HepG2 (cell line): ENCODE data around the gene THBS4. TPM values are rescaled to one million over a fixed set of nuclear protein-coding genes. Genes with fewer than 3 reads are reported as not detected.

Experiments used
- ATF7 ChIP-seq, 2 experiments: fragments of 450-650 bp in 1 of 2; sonication (generic) in 1 of 2; formaldehyde crosslinking in 1 of 2; IDR thresholded peaks; 2 replicates each; pipeline versions ENCODE4 v1.4.0 to v1.6.1; 2016 to 2020; ENCODE audit warnings: antibody characterized with exemption in 1 of 2, mild to moderate bottlenecking in 1 of 2, missing genetic modification reagents in 1 of 2
- DMAP1 ChIP-seq: IDR thresholded peaks from 2 replicates; pipeline ENCODE4 v1.6.1; 2016
- ISL2 ChIP-seq: sonication (generic); formaldehyde crosslinking; IDR thresholded peaks from 2 replicates; pipeline ENCODE4 v1.5.0; 2020; ENCODE audit warnings: missing genetic modification reagents
- MIXL1 ChIP-seq: IDR thresholded peaks from 2 replicates; pipeline ENCODE4 v1.6.1; 2016
- NCOA2 ChIP-seq: sonication (generic); formaldehyde crosslinking; IDR thresholded peaks from 2 replicates; pipeline ENCODE4 v1.8.0; 2022; ENCODE audit warnings: inconsistent platforms
- PAX8 ChIP-seq: sonication (generic); formaldehyde crosslinking; IDR thresholded peaks from 2 replicates; pipeline ENCODE4 v1.8.0; 2022; ENCODE audit warnings: mild to moderate bottlenecking, missing genetic modification reagents, borderline replicate concordance
- RAD21 ChIP-seq: fragments of 450-650 bp; formaldehyde crosslinking; IDR thresholded peaks from 2 replicates; pipeline ENCODE4 v1.5.0; 2020; ENCODE audit warnings: mild to moderate bottlenecking
- THAP11 ChIP-seq: IDR thresholded peaks from 2 replicates; pipeline ENCODE4 v1.6.1; 2016; ENCODE audit warnings: missing biosample characterization, missing genetic modification reagents
- ZFP1 ChIP-seq: IDR thresholded peaks from 2 replicates; pipeline ENCODE4 v1.6.1; 2016
- ZFP36L1 ChIP-seq: sonication (generic); formaldehyde crosslinking; IDR thresholded peaks from 2 replicates; pipeline ENCODE4 v1.8.0; 2022; ENCODE audit warnings: mild to moderate bottlenecking, missing genetic modification reagents, moderate library complexity
- ZMYM4 ChIP-seq: sonication (generic); formaldehyde crosslinking; IDR thresholded peaks from 2 replicates; pipeline ENCODE4 v1.8.1; 2023; ENCODE audit warnings: mild to moderate bottlenecking, missing genetic modification reagents
- ZNF331 ChIP-seq: sonication (generic); formaldehyde crosslinking; IDR thresholded peaks from 2 replicates; pipeline ENCODE4 v1.4.0; 2020; ENCODE audit warnings: missing genetic modification reagents
- ZNF556 ChIP-seq: sonication (generic); formaldehyde crosslinking; IDR thresholded peaks from 2 replicates; pipeline ENCODE4 v1.4.0; 2020; ENCODE audit warnings: mild to moderate bottlenecking, missing genetic modification reagents, borderline replicate concordance
- polyA plus RNA-seq, 8 experiments: library from polyadenylated mRNA; depleted of rRNA in 3 of 8; stranded (reverse) in 7 of 8; unstranded in 1 of 8; fragments of >200 nt; fragmentation: Illumina TruSeq in 4 of 8; extraction: Trizol in 4 of 8; gene quantifications; 2 replicates each; pipeline versions ENCODE4 v1.2.1 to v1.2.3, GENCODE V29; 2011 to 2016; ENCODE audit warnings: low read depth in 4 of 8, missing spikeins in 1 of 8, mixed read lengths in 1 of 8; ENCODE audit not compliant: insufficient read depth in 1 of 8
- total RNA-seq, 5 experiments: library from RNA; depleted of rRNA; stranded (reverse); fragments of >200 nt; fragmentation: Illumina TruSeq; extraction: Trizol; gene quantifications; 2 replicates each; pipeline ENCODE4 v1.2.3, GENCODE V29; 2016; ENCODE audit warnings: low read depth in 1 of 5
- TF ChIP-seq, protein P1 (sequence below): sonication (generic); formaldehyde crosslinking; IDR thresholded peaks from 2 replicates; pipeline ENCODE4 v1.8.0; 2022; ENCODE audit warnings: low read depth, missing genetic modification reagents
- TF ChIP-seq, protein P2 (sequence below): IDR thresholded peaks from 2 replicates; pipeline ENCODE4 v1.6.1; 2016
- TF ChIP-seq, protein P3 (sequence below): IDR thresholded peaks from 2 replicates; pipeline ENCODE4 v1.6.1; 2016; ENCODE audit warnings: low read depth, borderline replicate concordance
- TF ChIP-seq, protein P4 (sequence below): sonication (generic); formaldehyde crosslinking; IDR thresholded peaks from 2 replicates; pipeline ENCODE4 v1.4.0; 2020; ENCODE audit warnings: mild to moderate bottlenecking, missing genetic modification reagents
- TF ChIP-seq, protein P5 (sequence below): sonication (generic); formaldehyde crosslinking; IDR thresholded peaks from 2 replicates; pipeline ENCODE4 v1.5.0; 2020; ENCODE audit warnings: mild to moderate bottlenecking, missing genetic modification reagents, moderate library complexity

The THBS4 gene
- total and polyA plus RNA-seq, 2 of the 13 experiments (the other 11 are each of a cell fraction or from before 2014, with no cell fraction given): 0.60 to 1.2 TPM

DNA sequence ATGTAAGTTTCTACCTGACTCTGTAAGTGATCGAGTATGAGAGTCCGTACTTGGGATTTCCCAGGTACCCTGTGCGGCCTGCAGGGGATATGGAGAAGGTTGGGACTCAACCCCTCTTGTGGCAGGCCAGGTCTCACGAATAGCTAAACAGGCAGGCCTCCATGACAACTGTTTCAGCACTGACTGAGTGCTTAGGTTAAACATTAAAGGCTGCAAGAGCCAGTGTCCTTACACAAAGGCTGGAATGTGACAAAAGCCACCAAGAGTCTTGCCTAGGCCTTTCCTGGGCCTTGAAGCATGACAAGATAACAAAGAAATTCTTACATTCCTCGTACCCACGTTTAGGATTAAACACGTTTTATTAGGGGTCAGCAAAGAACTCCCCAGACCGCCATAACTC is 58.6 kb downstream of the THBS4 start (continued):
- TF ChIP-seq, protein P1, sequence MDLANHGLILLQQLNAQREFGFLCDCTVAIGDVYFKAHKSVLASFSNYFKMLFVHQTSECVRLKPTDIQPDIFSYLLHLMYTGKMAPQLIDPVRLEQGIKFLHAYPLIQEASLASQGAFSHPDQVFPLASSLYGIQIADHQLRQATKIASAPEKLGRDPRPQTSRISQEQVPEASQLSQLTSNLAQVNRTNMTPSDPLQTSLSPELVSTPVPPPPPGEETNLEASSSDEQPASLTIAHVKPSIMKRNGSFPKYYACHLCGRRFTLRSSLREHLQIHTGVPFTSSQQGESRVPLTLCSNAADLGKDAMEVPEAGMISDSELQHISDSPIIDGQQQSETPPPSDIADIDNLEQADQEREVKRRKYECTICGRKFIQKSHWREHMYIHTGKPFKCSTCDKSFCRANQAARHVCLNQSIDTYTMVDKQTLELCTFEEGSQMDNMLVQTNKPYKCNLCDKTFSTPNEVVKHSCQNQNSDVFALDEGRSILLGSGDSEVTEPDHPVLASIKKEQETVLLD (CRISPR knock-in tag): no peak
- TF ChIP-seq ATF7 (IDR thresholded peaks at IDR 0.05) (no peak), ATF7 (CRISPR knock-in tag; IDR thresholded peaks at IDR 0.05) (0 out of 2 replicates have a peak, but pooled peaks have one; percentile 24), ZNF556 (CRISPR knock-in tag) (no peak), RAD21 (CRISPR knock-in tag) (peak; percentile 67), MIXL1 (CRISPR knock-in tag) (0 out of 2 replicates have a peak, but pooled peaks have one; percentile 21), ZFP1 (CRISPR knock-in tag) (peak; percentile 21; the same call in 1 of the 2 replicates), PAX8 (CRISPR knock-in tag) (no peak), ZMYM4 (CRISPR knock-in tag) (peak; percentile 82), NCOA2 (CRISPR knock-in tag) (0 out of 2 replicates have a peak, but pooled peaks have one; percentile 10), ZNF331 (CRISPR knock-in tag) (peak; percentile 53; the same call in 1 of the 2 replicates), ZFP36L1 (CRISPR knock-in tag) (no peak), THAP11 (CRISPR knock-in tag) (peak; percentile 34; the same call in 1 of the 2 replicates), ISL2 (CRISPR knock-in tag) (no peak), DMAP1 (peak; percentile 38; the same call in 1 of the 2 replicates)
- TF ChIP-seq, protein P2, sequence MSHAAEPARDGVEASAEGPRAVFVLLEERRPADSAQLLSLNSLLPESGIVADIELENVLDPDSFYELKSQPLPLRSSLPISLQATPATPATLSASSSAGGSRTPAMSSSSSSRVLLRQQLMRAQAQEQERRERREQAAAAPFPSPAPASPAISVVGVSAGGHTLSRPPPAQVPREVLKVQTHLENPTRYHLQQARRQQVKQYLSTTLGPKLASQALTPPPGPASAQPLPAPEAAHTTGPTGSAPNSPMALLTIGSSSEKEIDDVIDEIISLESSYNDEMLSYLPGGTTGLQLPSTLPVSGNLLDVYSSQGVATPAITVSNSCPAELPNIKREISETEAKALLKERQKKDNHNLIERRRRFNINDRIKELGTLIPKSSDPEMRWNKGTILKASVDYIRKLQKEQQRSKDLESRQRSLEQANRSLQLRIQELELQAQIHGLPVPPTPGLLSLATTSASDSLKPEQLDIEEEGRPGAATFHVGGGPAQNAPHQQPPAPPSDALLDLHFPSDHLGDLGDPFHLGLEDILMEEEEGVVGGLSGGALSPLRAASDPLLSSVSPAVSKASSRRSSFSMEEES (CRISPR knock-in tag): 0 out of 2 replicates have a peak, but pooled peaks have one; percentile 3
- TF ChIP-seq, protein P3, sequence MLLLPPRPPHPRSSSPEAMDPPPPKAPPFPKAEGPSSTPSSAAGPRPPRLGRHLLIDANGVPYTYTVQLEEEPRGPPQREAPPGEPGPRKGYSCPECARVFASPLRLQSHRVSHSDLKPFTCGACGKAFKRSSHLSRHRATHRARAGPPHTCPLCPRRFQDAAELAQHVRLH (CRISPR knock-in tag): peak; percentile 48; the same call in 1 of the 2 replicates
- TF ChIP-seq, protein P4, sequence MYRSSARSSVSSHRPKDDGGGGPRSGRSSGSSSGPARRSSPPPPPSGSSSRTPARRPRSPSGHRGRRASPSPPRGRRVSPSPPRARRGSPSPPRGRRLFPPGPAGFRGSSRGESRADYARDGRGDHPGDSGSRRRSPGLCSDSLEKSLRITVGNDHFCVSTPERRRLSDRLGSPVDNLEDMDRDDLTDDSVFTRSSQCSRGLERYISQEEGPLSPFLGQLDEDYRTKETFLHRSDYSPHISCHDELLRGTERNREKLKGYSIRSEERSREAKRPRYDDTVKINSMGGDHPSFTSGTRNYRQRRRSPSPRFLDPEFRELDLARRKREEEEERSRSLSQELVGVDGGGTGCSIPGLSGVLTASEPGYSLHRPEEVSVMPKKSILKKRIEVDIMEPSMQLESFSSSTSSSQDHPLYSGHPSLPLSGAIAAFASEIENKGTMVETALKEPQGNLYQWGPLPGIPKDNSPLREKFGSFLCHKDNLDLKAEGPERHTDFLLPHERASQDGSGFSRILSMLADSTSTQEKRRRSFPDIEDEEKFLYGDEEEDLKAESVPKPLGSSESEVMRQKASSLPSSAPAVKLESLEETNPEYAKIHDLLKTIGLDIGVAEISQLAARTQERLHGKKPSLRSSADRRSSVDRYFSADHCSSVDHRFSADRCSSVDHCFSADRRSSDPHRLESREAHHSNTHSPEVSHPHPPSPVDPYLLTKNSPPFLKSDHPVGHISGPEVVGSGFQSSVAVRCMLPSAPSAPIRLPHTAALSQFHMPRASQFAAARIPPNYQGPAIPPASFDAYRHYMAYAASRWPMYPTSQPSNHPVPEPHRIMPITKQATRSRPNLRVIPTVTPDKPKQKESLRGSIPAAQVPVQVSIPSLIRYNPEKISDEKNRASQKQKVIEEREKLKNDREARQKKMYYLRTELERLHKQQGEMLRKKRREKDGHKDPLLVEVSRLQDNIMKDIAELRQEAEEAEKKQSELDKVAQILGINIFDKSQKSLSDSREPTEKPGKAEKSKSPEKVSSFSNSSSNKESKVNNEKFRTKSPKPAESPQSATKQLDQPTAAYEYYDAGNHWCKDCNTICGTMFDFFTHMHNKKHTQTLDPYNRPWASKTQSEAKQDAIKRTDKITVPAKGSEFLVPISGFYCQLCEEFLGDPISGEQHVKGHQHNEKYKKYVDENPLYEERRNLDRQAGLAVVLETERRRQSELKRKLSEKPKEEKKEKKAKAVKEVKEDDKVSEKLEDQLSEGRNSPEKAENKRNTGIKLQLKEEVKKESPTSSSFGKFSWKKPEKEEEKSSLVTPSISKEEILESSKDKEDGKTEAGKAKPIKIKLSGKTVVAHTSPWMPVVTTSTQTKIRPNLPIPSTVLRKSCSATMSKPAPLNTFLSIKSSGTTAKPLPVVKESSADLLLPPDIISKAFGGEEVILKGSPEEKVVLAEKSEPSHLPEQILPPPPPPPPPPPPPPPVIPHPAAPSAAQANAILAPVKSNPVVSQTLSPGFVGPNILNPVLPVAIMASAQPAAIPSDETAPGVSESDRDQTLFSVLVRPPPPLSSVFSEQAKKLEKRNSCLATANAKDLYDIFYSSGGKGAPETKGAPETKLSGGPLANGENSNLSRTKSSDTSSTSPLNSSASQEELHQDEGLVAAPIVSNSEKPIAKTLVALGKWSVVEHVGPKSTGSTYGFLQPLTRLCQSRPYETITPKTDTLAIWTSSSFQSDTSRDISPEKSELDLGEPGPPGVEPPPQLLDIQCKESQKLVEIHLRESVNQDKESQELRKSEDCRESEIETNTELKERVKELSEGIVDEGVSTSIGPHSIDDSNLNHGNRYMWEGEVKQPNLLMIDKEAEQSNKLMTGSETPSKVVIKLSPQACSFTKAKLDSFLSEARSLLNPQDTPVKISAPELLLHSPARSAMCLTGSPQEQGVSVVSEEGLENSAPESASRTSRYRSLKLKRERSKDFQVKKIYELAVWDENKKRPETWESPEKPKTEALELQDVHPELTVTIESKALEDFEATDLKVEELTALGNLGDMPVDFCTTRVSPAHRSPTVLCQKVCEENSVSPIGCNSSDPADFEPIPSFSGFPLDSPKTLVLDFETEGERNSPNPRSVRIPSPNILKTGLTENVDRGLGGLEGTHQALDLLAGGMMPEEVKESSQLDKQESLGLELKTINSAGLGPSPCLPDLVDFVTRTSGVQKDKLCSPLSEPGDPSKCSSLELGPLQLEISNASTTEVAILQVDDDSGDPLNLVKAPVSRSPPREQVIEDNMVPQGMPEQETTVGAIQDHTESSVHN (CRISPR knock-in tag): no peak
- TF ChIP-seq, protein P5, sequence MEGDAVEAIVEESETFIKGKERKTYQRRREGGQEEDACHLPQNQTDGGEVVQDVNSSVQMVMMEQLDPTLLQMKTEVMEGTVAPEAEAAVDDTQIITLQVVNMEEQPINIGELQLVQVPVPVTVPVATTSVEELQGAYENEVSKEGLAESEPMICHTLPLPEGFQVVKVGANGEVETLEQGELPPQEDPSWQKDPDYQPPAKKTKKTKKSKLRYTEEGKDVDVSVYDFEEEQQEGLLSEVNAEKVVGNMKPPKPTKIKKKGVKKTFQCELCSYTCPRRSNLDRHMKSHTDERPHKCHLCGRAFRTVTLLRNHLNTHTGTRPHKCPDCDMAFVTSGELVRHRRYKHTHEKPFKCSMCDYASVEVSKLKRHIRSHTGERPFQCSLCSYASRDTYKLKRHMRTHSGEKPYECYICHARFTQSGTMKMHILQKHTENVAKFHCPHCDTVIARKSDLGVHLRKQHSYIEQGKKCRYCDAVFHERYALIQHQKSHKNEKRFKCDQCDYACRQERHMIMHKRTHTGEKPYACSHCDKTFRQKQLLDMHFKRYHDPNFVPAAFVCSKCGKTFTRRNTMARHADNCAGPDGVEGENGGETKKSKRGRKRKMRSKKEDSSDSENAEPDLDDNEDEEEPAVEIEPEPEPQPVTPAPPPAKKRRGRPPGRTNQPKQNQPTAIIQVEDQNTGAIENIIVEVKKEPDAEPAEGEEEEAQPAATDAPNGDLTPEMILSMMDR: peak; percentile 48
